Measurements from ENCODE around the gene OR10J1.
"Not testable (repeated sequence)": the region's sequence is repeated elsewhere in the genome, so short reads cannot be mapped to it uniquely, and the experiment has no call there.

OR10J1 gene
- 0 reads per million in 2 experiments for total RNA-seq

- DNase-seq (ENCODE audit: low read depth), result no peak
These were observed at the start of gene OR10J1 for GRCh38 chr1:159439422-159439821. Gene OR10J1 (plus strand): TSS chr1:159439722. CDS start chr1:159439792, 70 bp downstream.

- DNase-seq (ENCODE audit: low read depth), result no peak
These were observed 32.7 kb upstream of the OR10J1 start for GRCh38 chr1:159406821-159407220.

- no peak for DNase-seq (ENCODE audit: low read depth)
These were observed 30.6 kb upstream of the OR10J1 start for GRCh38 chr1:159408862-159409400.

- no peak for DNase-seq (ENCODE audit: low read depth)
These were observed 17.7 kb upstream of the OR10J1 start for GRCh38 chr1:159421821-159422220.

GRCh38 chr1:159428536-159428935, 11.0 kb upstream of the OR10J1 start:
- DNase-seq (ENCODE audit: low read depth), result no peak

- no peak for DNase-seq (ENCODE audit: low read depth)
These were observed 10.3 kb upstream of the OR10J1 start for GRCh38 chr1:159429074-159429861.

- DNase-seq (ENCODE audit: low read depth), result no peak
These were observed 8.5 kb upstream of the OR10J1 start for GRCh38 chr1:159430985-159431384.

- no peak for DNase-seq (ENCODE audit: low read depth)
These were observed 7.6 kb upstream of the OR10J1 start, which contains the start of gene OR10J4 for GRCh38 chr1:159431904-159432303. Gene OR10J4 (plus strand): TSS chr1:159432204.

GRCh38 chr1:159436469-159436868, 3.1 kb upstream of the OR10J1 start:
- no peak for DNase-seq (ENCODE audit: low read depth)

- DNase-seq (ENCODE audit: low read depth), result no peak
These were observed 1.8 kb downstream of the OR10J1 start for GRCh38 chr1:159441360-159441759.

- DNase-seq (ENCODE audit: low read depth), result no peak
These were observed 2.9 kb downstream of the OR10J1 start for GRCh38 chr1:159442428-159442827.

- no peak for DNase-seq (ENCODE audit: low read depth)
These were observed 3.7 kb downstream of the OR10J1 start for GRCh38 chr1:159443066-159443750.

- no peak for DNase-seq (ENCODE audit: low read depth)
These were observed 5.0 kb downstream of the OR10J1 start for GRCh38 chr1:159444511-159444910.

- DNase-seq (ENCODE audit: low read depth), result no peak
These were observed 8.7 kb downstream of the OR10J1 start for GRCh38 chr1:159448181-159448580.

- DNase-seq (ENCODE audit: low read depth), result not testable (repeated sequence)
These were observed 10.1 kb downstream of the OR10J1 start for GRCh38 chr1:159449605-159450004.

GRCh38 chr1:159459551-159459950, 20.0 kb downstream of the OR10J1 start:
- DNase-seq (ENCODE audit: low read depth), result no peak

- DNase-seq (ENCODE audit: low read depth), result no peak
These were observed 25.7 kb downstream of the OR10J1 start for GRCh38 chr1:159465191-159465603.

- DNase-seq (ENCODE audit: low read depth), result no peak
These were observed 28.8 kb downstream of the OR10J1 start for GRCh38 chr1:159468321-159468720.

- DNase-seq (ENCODE audit: low read depth), result no peak
These were observed 30.5 kb downstream of the OR10J1 start for GRCh38 chr1:159469921-159470533.

GRCh38 chr1:159473335-159473734, 33.8 kb downstream of the OR10J1 start:
- DNase-seq (ENCODE audit: low read depth), result no peak

- no peak for DNase-seq (ENCODE audit: low read depth)
These were observed 35.4 kb downstream of the OR10J1 start for GRCh38 chr1:159474926-159475325.

GRCh38 chr1:159483501-159483900, 44.0 kb downstream of the OR10J1 start:
- no peak for DNase-seq (ENCODE audit: low read depth)

Data from T follicular helper cell (primary cell).